HepG2 (cell line): ENCODE results near the gene SYNGR1. TPM values are rescaled to one million over a fixed set of nuclear protein-coding genes. Genes with fewer than 3 reads are reported as not detected.

Experiments used
- ATAC-seq: fragments of 200-7000 bp; cut with Tn5 transposase; 3 replicates; pipeline ENCODE4 v1.9.1; 2020; ENCODE audit warnings: mild to moderate bottlenecking, moderate library complexity
- BruUV-seq: library from RNA; stranded (reverse); fragments of 400-500 nt; replicated peaks from 2 replicates; lab custom pipeline; 2021; lab: Mats Ljungman, UMichigan
- CTCF ChIA-PET: fragments of 300-600 bp; formaldehyde crosslinking; extraction: SDS; loops from one replicate; lab custom pipeline; 2021; ENCODE audit warnings: low total read pairs, inconsistent platforms, low intra/inter-chr PET ratio; lab: Yijun Ruan, JAX
- POLR2A ChIA-PET: fragments of 350-600 bp; sonication (Branson Sonifier 250); formaldehyde crosslinking; loops from one replicate; lab custom pipeline; 2020; ENCODE audit warnings: antibody characterized with exemption, inconsistent platforms; lab: Yijun Ruan, JAX
- DNase-seq: peaks from one replicate; pipeline ENCODE4 v3.0.0-alpha.2; 2015; ENCODE audit warnings: low spot score
- FAIRE-seq: peaks from 3 replicates; lab custom pipeline; 2011; peaks lifted over from hg19 to GRCh38; lab: Jason Lieb, UNC
- H2AFZ ChIP-seq: one replicate; pipeline ENCODE4 v1.6.1; 2011; ENCODE audit warnings: low read length, inconsistent platforms
- H3K27ac ChIP-seq: fragments of 300-600 bp; 3 replicates; pipeline ENCODE4 v1.8.0; 2011; ENCODE audit warnings: mixed run types, mild to moderate bottlenecking, mixed read lengths, low read length, inconsistent platforms; ENCODE audit not compliant: insufficient read depth; ENCODE audit errors: extremely low read length
- H3K27me3 ChIP-seq, 2 experiments: fragments of 200-600 bp in 1 of 2; 2 replicates in 1 of 2; 3 replicates in 1 of 2; pipeline versions ENCODE4 v1.6.0 to v1.8.0; 2011; ENCODE audit warnings: low read length in 2 of 2, mild to moderate bottlenecking in 2 of 2, moderate library complexity in 2 of 2, inconsistent platforms in 1 of 2; ENCODE audit not compliant: insufficient read depth in 2 of 2, control insufficient read depth in 1 of 2
- H3K36me3 ChIP-seq, 2 experiments: fragments of 200-600 bp in 1 of 2; replicated peaks in 1 of 2; 2 replicates in 1 of 2; 3 replicates in 1 of 2; pipeline versions ENCODE4 v1.5.1 to v1.8.0; 2011; ENCODE audit warnings: low read length in 2 of 2, inconsistent platforms in 1 of 2; ENCODE audit not compliant: insufficient read depth in 2 of 2, control insufficient read depth in 1 of 2
- H3K4me1 ChIP-seq: 2 replicates; pipeline ENCODE4 v1.5.1; 2012; ENCODE audit warnings: low read length, inconsistent platforms; ENCODE audit not compliant: insufficient read depth
- H3K4me2 ChIP-seq: 2 replicates; pipeline ENCODE4 v1.6.0; 2011; ENCODE audit warnings: low read depth, low read length, inconsistent platforms
- H3K4me3 ChIP-seq, 3 experiments: fragments of 200-600 bp in 1 of 3; sonication (generic), shearing (Covaris generic) in 1 of 3; replicated peaks in 1 of 3; 2 replicates each; pipeline ENCODE4 v1.5.1; 2011 to 2016; ENCODE audit warnings: low read length in 3 of 3, inconsistent platforms in 2 of 3, low read depth in 2 of 3, mild to moderate bottlenecking in 2 of 3, control low read depth in 1 of 3, mixed read lengths in 1 of 3; ENCODE audit not compliant: insufficient read depth in 1 of 3
- H3K79me2 ChIP-seq: one replicate; pipeline ENCODE4 v1.6.1; 2011; ENCODE audit warnings: low read length, inconsistent platforms; ENCODE audit not compliant: insufficient read depth
- H3K9ac ChIP-seq: 2 replicates; pipeline ENCODE4 v1.6.0; 2011; ENCODE audit warnings: mild to moderate bottlenecking, low read depth, low read length, inconsistent platforms; ENCODE audit not compliant: insufficient read depth
- H3K9me3 ChIP-seq: 2 replicates; pipeline ENCODE4 v1.5.1; 2012; ENCODE audit warnings: mild to moderate bottlenecking, low read length
- H4K20me1 ChIP-seq: 2 replicates; pipeline ENCODE4 v1.6.0; 2011; ENCODE audit warnings: inconsistent platforms, mild to moderate bottlenecking, low read length, moderate library complexity; ENCODE audit not compliant: insufficient read depth
- CHD2 ChIP-seq: IDR thresholded peaks from 2 replicates; pipeline ENCODE4 v1.6.1; 2011; ENCODE audit warnings: low read depth, low read length, improper control_type of control experiment
- DPF2 ChIP-seq: sonication (generic); formaldehyde crosslinking; IDR thresholded peaks from 2 replicates; pipeline ENCODE4 v1.4.0; 2020; ENCODE audit warnings: mild to moderate bottlenecking, low read depth, missing genetic modification reagents, borderline replicate concordance
- EED ChIP-seq: sonication (generic); formaldehyde crosslinking; IDR thresholded peaks from 2 replicates; pipeline ENCODE4 v1.5.0; 2020; ENCODE audit warnings: mild to moderate bottlenecking, missing genetic modification reagents
- HNRNPUL1 ChIP-seq: fragments of 200-400 bp; formaldehyde crosslinking; IDR thresholded peaks from 2 replicates; pipeline ENCODE4 v1.6.1; 2017; ENCODE audit warnings: low read depth, mild to moderate bottlenecking, low read length, moderate library complexity
- IRF2 ChIP-seq: IDR thresholded peaks from 2 replicates; pipeline ENCODE4 v1.6.1; 2018; ENCODE audit warnings: missing genetic modification reagents, missing compliant biosample characterization
- MEF2D ChIP-seq: sonication (generic); formaldehyde crosslinking; IDR thresholded peaks from 2 replicates; pipeline ENCODE4 v1.5.1; 2020; ENCODE audit warnings: mild to moderate bottlenecking, missing genetic modification reagents
- MIXL1 ChIP-seq: IDR thresholded peaks from 2 replicates; pipeline ENCODE4 v1.6.1; 2016
- NFIC ChIP-seq: IDR thresholded peaks from 2 replicates; pipeline ENCODE4 v1.6.1; 2012; ENCODE audit warnings: mild to moderate bottlenecking, low read length, inconsistent platforms
- PHF5A ChIP-seq: IDR thresholded peaks from one replicate; pipeline ENCODE4 v1.6.1; 2018; ENCODE audit warnings: low read depth, missing genetic modification reagents; ENCODE audit not compliant: unreplicated experiment
- SALL2 ChIP-seq: sonication (generic); formaldehyde crosslinking; IDR thresholded peaks from 2 replicates; pipeline ENCODE4 v1.8.1; 2023; ENCODE audit warnings: mild to moderate bottlenecking, missing genetic modification reagents, inconsistent platforms
- ZNF121 ChIP-seq: sonication (generic); formaldehyde crosslinking; IDR thresholded peaks from 2 replicates; pipeline ENCODE4 v1.5.0; 2020; ENCODE audit warnings: mild to moderate bottlenecking, missing genetic modification reagents
- ZNF350 ChIP-seq: sonication (generic); formaldehyde crosslinking; IDR thresholded peaks from 2 replicates; pipeline ENCODE4 v1.4.0; 2020; ENCODE audit warnings: mild to moderate bottlenecking, low read depth, missing genetic modification reagents, borderline replicate concordance
- ZNF430 ChIP-seq: sonication (generic); formaldehyde crosslinking; IDR thresholded peaks from 2 replicates; pipeline ENCODE4 v1.9.0; 2021; ENCODE audit warnings: mild to moderate bottlenecking, missing genetic modification reagents
- WGBS: methylation state at CpG from one replicate; pipeline ENCODE4 v1.1.6; 2017; ENCODE audit warnings: low lambda C conversion rate; 5-methylcytosine and 5-hydroxymethylcytosine counted together
- in situ Hi-C: cut with HindIII; loops from 2 replicates; pipeline ENCODE4 v1.10.0; 2017; ENCODE audit warnings: low pct_unique_long_range_greater_than_20kb; ENCODE audit not compliant: extremely low pct_ligation_motif_present
- intact Hi-C: fragments of 100-400 bp; cut with micrococcal nuclease; formaldehyde crosslinking; loops from one replicate; pipeline ENCODE4 v1.10.0; 2022; ENCODE audit not compliant: unreplicated experiment
- polyA plus RNA-seq, 8 experiments: library from polyadenylated mRNA; depleted of rRNA in 3 of 8; stranded (reverse) in 7 of 8; unstranded in 1 of 8; fragments of >200 nt; fragmentation: Illumina TruSeq in 4 of 8; extraction: Trizol in 4 of 8; gene quantifications; 2 replicates each; pipeline versions ENCODE4 v1.2.1 to v1.2.3, GENCODE V29; 2011 to 2016; ENCODE audit warnings: low read depth in 4 of 8, missing spikeins in 1 of 8, mixed read lengths in 1 of 8; ENCODE audit not compliant: insufficient read depth in 1 of 8
- total RNA-seq, 5 experiments: library from RNA; depleted of rRNA; stranded (reverse); fragments of >200 nt; fragmentation: Illumina TruSeq; extraction: Trizol; gene quantifications; 2 replicates each; pipeline ENCODE4 v1.2.3, GENCODE V29; 2016; ENCODE audit warnings: low read depth in 1 of 5
- TF ChIP-seq, protein P1 (sequence below): sonication (generic); formaldehyde crosslinking; conservative IDR thresholded peaks from 2 replicates; pipeline ENCODE4 v1.4.0; 2020; ENCODE audit warnings: missing genetic modification reagents
- TF ChIP-seq, protein P2 (sequence below): sonication (generic); formaldehyde crosslinking; IDR thresholded peaks from 2 replicates; pipeline ENCODE4 v1.5.0; 2020; ENCODE audit warnings: missing genetic modification reagents
- TF ChIP-seq, protein P3 (sequence below): sonication (generic); formaldehyde crosslinking; IDR thresholded peaks from 2 replicates; pipeline ENCODE4 v1.5.0; 2020; ENCODE audit warnings: missing genetic modification reagents

The SYNGR1 gene
- total and polyA plus RNA-seq, 2 of the 13 experiments (the other 11 are each of a cell fraction or from before 2014, with no cell fraction given): 0.27 to 2.7 TPM

DNA sequence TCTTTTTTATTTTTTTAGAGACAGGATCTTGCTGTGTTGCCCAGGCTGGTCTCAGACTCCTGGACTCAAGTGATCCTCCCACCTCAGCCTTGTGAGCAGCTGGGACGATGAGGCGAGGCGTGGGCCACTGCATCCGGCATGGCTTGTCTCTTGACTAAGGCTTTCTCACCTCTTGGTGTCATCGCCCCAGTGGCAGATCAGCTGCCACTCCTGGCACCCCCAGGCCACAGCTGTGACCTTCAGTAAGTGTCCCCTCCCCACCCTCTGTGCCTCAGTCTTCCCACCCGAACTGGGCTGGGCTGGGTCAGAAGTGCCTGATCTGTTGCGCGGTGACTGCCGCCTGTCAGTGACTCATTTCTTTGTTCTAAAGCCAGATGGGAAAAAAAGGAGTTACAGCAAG, 3.6 kb downstream of the SYNGR1 start:
- ChIA-PET POLR2A (no interaction called here), CTCF (no interaction called here)
- Histone ChIP-seq H3K79me2 (no peaks in the 10 kb centered on the region), H4K20me1 (no peaks in the 10 kb centered on the region), H3K9me3 (no peaks in the 10 kb centered on the region), H3K27me3 (peaks cover 12 to 27% of the 10 kb centered on the region in 2 experiments), H3K4me3 (no peak overlapping the region), H3K9ac (no peak overlapping the region), H3K4me1 (peaks cover 22% of the 10 kb centered on the region), H3K4me2 (no peak overlapping the region), H2AFZ (no peak overlapping the region), H3K27ac (no peak overlapping the region), H3K36me3 (no peaks in the 10 kb centered on the region)
- WGBS: 51% methylated on average over 9 of the region's 9 CpGs
- DNase-seq (no peak), FAIRE-seq (no peak), ATAC-seq (no peak)
- no peak for TF ChIP-seq ZNF350
- TF ChIP-seq ZNF121 (CRISPR knock-in tag): peak; percentile 59
- TF ChIP-seq NFIC: no peak
- no peak for TF ChIP-seq EED
- no TSS peak for BruUV-seq
- intact Hi-C loops: no loop called here
- in situ Hi-C loops: no loop called here

DNA sequence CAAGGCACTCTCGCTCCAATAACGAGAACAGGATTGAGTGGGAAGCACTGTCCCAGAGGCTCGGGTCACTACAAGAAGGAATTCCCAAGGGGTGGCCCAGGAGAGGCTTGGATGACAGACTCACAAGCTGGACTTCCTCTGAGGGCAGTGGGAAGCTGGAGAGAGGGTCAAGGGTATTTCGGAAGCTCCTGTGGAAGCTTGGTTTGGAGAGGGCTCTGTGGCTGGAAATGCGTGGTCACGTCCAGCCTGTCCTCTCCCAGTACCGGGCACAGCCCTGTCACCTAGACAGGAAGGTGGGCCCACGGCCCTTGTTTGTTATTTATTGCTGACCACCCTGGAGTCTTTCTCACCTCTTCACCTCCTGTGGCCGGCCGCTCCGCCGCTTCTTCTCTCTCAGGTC, 5.3 kb downstream of the SYNGR1 start:
- Histone ChIP-seq H3K4me1 (peaks cover 21% of the 10 kb centered on the region), H3K4me2 (no peak overlapping the region), H3K9ac (no peak overlapping the region), H4K20me1 (no peaks in the 10 kb centered on the region), H3K4me3 (no peak overlapping the region), H3K79me2 (no peaks in the 10 kb centered on the region), H2AFZ (no peak overlapping the region), H3K27ac (no peak overlapping the region), H3K36me3 (no peaks in the 10 kb centered on the region), H3K9me3 (no peaks in the 10 kb centered on the region), H3K27me3 (peaks cover 8 to 17% of the 10 kb centered on the region in 2 experiments)
- intact Hi-C loops: no loop called here
- no peak for FAIRE-seq
- DNase-seq: no peak
- 54% methylated on average over 9 of the region's 12 CpGs for WGBS
- ATAC-seq: no peak
- no TSS peak for BruUV-seq
- in situ Hi-C loops: no loop called here
- ChIA-PET POLR2A (no interaction called here), CTCF (no interaction called here)
- TF ChIP-seq IRF2 (no peak), CHD2 (no peak), HNRNPUL1 (no peak), DPF2 (CRISPR knock-in tag) (no peak), MIXL1 (CRISPR knock-in tag) (no peak), ZNF430 (CRISPR knock-in tag) (no peak), PHF5A (CRISPR knock-in tag) (no peak), SALL2 (CRISPR knock-in tag) (no peak), MEF2D (CRISPR knock-in tag) (no peak)
- TF ChIP-seq, protein P1, sequence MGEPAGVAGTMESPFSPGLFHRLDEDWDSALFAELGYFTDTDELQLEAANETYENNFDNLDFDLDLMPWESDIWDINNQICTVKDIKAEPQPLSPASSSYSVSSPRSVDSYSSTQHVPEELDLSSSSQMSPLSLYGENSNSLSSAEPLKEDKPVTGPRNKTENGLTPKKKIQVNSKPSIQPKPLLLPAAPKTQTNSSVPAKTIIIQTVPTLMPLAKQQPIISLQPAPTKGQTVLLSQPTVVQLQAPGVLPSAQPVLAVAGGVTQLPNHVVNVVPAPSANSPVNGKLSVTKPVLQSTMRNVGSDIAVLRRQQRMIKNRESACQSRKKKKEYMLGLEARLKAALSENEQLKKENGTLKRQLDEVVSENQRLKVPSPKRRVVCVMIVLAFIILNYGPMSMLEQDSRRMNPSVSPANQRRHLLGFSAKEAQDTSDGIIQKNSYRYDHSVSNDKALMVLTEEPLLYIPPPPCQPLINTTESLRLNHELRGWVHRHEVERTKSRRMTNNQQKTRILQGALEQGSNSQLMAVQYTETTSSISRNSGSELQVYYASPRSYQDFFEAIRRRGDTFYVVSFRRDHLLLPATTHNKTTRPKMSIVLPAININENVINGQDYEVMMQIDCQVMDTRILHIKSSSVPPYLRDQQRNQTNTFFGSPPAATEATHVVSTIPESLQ (CRISPR knock-in tag): no peak
- TF ChIP-seq, protein P2, sequence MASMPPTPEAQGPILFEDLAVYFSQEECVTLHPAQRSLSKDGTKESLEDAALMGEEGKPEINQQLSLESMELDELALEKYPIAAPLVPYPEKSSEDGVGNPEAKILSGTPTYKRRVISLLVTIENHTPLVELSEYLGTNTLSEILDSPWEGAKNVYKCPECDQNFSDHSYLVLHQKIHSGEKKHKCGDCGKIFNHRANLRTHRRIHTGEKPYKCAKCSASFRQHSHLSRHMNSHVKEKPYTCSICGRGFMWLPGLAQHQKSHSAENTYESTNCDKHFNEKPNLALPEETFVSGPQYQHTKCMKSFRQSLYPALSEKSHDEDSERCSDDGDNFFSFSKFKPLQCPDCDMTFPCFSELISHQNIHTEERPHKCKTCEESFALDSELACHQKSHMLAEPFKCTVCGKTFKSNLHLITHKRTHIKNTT: no peak
- TF ChIP-seq, protein P3, sequence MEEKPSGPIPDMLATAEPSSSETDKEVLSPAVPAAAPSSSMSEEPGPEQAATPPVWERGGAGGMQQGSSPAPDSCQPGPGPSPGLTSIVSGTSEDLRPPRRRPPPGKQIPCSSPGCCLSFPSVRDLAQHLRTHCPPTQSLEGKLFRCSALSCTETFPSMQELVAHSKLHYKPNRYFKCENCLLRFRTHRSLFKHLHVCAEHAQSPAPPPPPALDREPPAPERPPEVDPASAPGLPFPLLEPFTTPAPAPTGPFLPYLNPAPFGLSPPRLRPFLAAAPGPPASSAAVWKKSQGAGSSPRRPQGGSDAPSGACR: no peak
